GM19397 (cell line): ENCODE results near the gene PCYT1A.

Source experiments
- ATAC-seq: cut with Tn5 transposase; IDR thresholded peaks from one replicate; pipeline ENCODE4 v1.9.1; 2021; ENCODE audit warnings: mild to moderate bottlenecking, moderate library complexity; ENCODE audit not compliant: unreplicated experiment

The PCYT1A gene

DNA sequence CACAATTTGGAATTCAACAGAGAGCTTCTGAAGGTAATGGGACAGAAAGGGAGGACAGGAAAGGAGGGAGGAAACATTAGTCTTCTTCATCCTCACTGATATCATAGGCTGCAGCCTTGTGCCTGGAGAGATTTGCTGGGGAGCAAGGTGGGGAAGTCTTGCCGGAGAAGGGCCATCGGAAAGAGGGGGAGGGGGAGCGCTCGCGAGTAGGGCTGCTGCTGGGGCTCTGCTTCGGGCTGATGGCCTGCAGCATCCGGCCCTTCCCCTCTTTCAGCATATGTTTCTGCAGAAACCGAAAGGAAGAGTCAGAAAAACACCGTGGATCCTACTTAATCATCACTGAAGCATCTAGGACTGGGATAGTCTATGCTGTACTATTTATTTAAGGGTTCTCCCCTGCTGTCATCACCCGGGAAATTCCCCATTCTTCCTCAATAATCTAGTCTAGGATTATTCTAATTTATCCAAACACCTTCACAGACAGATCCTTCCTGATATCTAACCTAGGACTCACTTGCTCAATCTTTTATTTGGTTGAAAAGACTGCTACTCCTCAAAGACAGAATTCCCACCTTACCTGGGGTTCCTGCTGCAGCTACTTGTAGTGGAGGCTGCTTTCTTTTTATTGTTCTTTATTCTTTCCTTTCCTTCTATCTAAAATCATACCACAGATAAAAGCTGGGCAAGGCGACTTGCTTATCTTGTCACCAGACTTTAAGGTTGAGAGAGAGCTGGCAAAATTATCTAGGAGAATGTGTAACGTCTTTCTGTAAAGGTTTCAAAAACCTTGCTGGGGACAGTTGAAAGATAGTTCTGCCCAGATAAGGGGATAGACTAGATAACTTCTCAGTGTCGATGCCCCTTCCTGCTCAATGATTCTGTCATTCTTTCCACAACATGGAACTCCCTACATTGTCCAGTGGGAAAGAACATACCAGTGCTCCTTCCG, 48.6 kb downstream of the PCYT1A start:
- no peak for ATAC-seq

DNA sequence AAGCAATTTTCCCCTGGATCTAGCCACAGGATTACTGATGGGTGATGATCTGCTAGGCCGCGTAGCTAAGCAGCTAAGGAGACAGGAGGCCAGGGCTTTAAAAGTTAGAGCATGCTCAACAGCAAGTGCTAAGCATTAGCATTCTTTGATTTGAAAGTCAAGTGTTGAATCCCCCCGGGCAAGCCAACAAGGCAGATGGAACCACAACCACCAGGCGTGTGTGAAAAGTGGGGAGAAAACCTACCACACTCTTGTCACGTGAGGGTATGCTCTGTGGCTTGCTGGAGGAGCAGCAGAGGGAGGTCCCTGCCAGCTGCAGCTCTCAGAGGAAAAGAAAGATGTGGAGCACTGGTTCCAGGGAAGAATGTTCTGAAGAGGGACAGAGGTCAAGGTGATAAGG, 50.3 kb downstream of the PCYT1A start:
- no peak for ATAC-seq

DNA sequence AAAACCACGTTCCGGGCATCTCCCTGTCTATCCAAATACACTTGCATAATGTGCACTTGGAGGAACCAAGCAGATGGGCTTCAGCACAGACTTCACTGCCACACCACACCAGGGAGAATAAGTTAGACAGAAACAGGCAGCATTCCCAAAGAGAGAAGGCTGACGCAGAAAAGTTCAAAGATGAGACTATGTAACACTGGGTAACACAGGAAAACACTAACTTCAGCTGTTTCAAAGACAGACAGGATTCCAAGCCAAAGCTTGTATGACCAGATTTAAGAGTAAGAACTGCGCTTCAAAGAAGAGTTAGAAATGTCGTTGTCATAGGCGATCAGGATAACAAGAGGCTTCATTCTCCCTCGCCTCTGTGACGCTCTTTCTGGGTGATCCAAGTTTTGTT, 51.3 kb downstream of the PCYT1A start:
- no peak for ATAC-seq

DNA sequence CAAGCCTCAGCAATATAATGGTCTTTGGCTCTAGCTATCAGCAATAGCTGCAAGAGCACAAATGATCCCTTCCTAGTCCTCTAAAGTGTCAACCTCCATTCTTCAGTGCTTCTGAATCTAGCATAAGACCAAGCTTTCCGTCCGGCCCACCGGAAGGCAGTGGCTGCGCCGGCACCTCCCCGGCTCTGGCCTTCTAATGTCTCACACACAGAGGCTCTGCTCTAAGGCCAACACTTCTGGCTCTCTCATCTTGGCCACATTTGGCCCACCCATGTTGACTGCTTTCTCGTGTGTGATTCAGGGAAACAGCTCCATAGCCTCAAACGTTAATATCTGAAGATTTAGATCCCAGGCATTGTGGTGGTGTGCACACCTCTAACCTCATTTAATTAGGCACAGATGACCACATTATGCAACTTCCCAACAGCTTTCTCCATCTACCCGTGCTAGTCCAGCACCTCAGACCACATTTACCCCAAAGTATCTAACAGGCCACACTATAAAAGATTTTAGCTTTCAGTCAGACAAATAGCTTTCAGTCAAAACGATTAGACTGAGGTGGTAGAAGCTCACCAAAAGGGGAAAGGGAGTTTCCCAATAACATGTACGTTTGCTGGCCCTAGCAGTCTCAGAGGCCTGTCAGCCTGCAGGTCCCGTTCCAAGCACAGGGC, 51.9 kb downstream of the PCYT1A start:
- no peak for ATAC-seq

DNA sequence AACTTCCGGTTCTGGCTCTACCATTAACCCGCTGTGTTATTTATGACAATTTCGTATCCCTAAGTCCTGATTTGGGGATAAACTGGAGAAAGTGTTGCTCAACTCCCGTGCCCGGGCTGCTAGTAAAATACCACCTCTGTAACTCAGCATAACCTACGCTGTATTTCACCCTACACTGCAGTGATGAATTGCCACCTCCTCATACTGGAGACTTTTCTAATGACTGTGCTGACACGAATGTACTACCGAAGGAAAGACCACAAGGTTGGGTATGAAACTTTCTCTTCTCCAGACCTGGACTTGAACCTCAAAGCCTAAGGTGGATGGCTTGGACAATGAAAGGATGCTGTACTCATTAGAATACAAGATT, 54.7 kb downstream of the PCYT1A start:
- ATAC-seq = no peak

DNA sequence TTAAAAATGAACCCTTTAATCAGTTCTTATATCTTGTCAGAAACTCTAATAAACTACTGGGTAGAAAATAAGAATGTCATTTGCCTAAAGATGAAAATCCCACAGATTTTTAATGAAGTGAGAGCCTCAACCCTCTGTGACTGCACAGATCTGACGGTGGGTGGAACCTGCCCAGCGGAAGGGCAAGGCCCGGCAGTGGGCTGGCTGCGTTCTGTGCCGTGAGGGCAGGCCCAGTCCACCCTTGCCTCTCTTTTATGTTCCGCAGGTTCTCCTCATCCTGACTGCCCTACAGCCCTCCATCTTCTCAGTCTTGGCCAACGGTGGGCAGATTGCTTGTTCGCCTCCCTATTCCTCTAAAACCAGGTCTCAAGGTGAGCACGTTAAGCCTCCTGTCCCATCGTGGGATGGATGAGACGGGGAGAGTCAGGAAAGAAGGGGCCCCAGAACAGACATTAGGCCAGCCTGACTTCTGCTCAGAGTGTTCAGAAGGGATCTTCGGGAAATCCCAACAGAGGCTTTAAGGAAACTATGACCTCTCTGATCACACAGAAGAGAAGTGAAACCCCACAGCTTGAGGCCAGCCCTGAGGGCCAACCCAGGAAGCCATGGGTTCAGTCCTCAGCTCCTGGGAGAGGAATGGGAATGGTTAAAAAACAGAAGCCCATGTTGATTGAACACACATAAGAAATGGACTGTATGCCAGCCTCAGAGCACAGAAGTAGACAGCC, 55.2 kb downstream of the PCYT1A start:
- ATAC-seq = no peak

DNA sequence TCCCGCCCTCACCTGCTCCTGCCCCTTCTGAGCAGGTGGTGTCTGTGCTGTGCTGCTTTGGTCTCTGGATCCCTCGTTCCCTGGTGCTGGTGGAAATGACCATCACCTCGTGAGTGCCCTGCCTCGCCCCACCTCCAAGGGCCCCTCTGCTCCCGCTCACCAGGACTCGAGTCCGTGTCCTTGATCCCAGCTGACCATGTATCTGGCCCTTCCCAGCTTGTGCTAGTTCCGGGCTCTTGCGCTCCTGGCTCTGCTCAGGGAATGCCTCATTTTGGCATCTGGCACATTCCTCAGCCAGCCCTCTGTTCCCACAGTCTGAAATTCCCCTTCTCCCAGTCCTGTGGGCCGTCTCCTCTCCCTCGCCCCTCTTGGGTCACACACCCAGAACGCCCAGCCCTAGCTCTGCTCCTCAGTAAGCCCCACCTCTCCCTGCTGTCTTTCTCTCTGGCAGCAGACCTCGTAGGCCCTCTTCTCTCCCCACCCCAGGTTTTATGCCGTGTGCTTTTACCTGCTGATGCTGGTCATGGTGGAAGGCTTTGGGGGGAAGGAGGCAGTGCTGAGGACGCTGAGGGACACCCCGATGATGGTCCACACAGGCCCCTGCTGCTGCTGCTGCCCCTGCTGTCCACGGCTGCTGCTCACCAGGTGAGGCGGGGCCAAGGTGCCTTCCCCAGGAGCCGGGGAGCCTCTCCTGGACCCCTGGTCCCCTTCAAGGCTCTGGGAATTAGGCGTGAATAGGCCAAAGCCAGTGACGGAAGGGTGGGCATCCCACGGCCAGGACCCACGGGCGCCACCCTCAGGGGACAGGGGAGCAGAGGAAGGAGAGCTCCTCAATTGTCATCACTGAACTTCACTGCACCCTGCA, 59.7 kb downstream of the PCYT1A start:
- ATAC-seq = no peak

DNA sequence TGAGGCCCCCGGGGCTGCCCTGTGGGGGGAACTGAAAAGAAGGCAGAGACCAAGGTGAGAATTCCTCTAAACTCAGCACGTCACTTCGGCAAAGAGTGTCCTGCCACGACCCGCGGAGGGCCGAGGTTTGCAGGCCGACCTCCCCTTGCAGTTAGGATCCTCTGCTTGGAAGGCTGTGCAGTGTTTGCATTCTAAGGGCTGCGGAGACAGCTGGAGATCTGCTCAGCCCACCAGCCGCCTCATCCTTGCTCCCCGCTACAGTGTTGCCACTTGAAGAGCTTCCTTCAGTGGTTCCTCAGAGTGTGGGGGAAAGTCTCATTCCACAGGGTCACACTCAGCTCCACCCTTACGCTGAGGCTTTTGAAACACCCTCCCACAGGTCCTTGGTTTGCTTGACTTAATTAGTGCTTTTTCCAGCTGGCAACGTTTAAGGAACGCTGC, 60.4 kb downstream of the PCYT1A start:
- no peak for ATAC-seq

DNA sequence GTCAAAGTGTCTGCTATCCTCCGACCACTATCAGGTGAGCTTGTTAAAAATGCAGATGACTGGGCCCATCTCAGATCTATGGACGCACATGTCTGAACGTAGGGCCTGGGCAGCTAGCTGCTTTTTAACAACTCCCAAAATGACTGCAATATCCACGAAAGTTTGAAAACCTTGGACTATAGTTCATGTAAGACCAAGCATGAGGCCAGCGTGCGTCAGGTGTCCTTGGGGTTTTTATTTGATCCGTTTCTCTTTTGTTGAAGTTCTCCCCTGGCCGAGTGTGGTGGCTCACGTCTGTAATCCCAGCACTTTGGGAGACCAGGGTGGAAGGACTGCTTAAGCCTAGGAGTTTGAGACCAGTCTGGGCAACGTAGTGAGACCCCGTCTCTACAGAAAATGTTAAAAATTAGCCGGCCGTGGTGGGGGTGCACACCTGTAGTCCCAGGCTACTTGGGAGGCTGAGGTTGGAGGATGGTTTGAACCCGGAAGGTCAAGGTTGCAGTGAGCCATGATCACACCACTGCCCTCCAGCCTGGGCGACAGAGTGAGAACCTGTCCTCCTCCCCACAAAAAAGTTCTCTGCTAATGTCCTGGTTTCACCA, 61.7 kb downstream of the PCYT1A start:
- ATAC-seq = no peak

DNA sequence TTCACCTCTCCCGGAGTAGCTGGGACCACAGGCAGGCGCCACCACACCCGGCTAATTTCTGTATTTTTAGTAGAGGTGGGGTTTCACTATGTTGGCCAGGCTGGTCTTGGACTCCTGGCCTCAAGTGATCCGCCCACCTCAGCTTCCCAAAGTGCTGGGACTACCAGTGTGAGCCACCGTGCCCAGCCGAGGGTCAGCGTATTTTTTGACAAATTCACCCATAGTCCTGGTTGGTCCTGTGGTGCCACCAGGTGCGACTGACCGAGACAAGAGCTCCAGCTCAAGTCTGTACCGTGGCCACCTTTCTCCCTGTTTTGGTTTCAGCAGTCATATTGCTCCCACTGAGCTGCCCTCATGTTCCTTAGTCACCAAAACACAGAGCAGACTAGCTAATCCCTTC, 62.4 kb downstream of the PCYT1A start:
- ATAC-seq = no peak

DNA sequence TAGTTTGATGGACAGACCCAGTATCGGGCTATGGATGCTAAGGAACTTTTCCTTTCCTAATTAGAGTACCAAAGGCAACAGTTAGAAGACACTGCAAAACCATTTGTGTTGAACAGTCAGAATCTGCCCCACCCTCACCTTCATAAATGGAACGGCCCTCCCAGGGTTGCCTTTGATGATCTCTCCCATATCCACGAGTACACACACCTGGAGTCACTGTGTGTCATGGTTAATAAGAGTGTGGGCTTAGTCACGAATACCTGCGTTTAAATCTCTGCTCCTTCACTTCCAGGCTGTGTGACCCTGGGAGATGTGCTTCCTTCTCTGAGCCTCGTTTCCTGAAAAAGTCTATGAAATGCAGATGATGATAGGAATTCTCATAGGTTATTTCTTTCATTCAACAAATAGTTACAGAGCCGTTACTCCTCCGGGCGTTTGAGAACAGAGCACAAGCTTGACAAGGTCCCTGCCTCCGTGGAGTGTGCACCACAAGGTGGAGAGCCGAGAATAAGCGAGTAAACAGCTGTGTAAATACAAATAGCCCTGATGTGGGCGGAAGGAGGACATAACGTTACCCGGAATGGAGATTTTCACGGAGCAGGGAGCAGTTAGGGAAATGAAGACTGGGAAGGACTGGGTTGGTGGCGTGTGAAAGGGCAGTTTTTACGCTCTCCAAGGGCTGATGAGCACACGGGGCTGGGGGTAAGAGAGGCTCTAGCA, 64.5 kb downstream of the PCYT1A start:
- no peak for ATAC-seq

DNA sequence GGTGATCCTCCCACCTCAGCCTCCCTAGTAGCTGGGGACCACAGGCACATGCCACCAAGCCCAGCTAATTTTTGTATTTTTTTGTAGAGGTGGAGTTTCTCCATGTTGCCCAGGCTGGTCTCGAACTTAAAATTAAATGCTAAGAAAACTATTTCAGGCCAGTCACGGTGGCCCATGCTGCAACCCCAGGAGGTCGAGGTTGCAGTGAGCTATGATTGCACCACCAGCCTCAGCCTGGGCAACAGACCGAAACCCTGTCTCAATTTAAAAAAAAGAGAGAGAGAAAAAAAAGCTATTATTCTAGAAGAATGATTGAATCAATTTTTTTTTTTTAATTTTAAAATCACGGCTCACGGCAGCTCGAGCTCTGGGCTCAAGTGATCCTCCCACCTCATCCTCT, 66.5 kb downstream of the PCYT1A start:
- no peak for ATAC-seq

DNA sequence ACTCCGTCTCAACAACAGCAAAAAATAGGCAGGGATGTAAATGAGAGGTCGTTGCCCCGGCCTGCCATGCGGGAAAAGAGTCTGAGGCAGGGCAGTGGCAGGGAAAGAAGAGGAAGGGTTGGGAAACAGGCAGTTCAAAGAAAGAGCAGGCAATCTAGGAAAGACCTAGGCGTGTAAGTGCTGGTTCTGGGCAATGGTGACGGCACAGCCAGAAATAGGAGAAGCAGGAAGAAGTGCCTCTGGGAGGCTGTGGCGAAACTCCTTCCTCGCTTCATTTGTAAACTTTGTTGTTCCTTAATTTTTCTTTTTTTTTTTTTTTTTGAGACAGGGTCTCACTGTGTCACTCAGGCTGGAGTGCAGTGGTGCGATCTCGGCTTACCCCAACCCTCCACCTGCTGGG, 66.9 kb downstream of the PCYT1A start:
- ATAC-seq = no peak

DNA sequence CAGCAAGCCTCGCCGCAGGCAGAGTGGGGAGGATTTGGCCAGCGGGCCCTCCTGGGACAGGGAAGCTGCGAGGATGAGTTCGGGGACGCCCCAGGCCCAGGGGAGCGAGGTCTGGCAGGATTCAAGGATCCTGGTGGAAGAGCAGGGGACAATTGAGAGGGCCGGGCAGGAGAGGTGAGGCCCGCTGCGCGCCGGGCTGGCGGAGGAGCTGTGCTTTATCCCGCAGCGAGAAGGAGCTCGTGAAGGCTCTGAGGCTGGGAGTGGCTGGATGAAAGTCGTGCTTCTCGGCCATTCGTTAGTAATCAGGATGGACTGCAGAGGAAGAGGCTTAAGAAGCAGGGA, 67.6 kb downstream of the PCYT1A start:
- no peak for ATAC-seq

DNA sequence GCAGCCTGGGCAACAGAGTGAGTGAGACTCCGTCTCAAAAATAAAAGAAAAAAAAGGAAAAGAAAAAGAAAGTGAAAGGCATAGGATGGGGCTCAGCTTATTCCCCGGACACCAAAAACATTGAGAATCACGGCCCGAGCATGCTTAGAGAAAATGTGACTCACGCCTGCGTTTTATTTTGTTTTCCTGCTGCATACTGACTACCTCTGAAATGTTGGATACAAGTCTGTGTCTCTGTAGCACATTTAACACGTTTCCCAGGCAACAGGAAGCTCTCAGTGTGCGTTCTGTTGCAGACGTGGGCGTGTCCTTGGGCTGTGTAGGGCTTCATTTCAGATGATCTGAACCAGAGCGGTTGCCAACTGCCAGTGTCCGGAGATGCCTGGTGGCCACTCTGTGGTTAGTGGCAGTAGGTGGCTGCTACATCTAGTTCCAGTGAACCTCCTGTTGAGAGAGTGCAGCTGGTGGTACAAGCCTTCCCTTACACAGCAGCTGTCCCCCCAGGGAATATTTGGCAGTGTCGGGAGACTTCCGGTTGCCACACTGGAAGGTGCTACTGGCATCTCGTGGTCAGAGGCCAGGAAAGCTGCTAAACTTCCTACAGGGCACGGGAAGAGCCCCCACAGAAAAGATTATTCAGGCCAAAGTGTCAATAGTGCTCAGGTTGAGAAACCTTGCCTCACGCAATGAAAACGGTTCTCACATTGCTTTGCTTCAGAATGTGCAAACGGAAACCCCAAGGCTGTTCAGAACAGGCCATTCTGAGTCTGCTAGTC, 68.1 kb downstream of the PCYT1A start:
- ATAC-seq = no peak

DNA sequence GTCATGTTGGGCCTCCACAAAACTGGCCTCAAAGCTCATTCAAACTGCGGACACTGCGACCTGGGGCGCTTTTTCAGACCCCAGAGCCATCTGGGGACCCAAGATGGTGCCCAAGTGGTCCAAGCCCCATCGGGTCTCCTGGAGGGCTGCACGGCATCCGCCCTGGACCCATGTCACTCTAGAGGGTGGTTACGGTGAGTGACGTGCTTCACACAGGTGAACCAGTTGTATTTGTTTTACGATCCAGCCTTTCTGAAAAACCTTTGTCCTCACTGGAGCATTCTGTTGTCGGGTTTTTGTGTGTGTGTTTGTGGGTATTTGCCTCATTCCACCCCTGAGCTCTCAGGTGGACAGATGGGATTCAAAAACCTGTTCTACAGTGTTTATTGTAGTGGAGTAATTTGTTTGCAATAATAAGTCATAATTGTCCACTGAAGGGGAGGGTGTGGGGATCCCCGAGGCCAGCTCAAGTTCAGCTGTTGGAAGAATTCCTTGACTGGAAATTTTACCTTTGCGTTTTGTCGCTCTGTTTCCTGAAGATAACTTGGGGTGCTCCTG, 69.3 kb downstream of the PCYT1A start:
- no peak for ATAC-seq

DNA sequence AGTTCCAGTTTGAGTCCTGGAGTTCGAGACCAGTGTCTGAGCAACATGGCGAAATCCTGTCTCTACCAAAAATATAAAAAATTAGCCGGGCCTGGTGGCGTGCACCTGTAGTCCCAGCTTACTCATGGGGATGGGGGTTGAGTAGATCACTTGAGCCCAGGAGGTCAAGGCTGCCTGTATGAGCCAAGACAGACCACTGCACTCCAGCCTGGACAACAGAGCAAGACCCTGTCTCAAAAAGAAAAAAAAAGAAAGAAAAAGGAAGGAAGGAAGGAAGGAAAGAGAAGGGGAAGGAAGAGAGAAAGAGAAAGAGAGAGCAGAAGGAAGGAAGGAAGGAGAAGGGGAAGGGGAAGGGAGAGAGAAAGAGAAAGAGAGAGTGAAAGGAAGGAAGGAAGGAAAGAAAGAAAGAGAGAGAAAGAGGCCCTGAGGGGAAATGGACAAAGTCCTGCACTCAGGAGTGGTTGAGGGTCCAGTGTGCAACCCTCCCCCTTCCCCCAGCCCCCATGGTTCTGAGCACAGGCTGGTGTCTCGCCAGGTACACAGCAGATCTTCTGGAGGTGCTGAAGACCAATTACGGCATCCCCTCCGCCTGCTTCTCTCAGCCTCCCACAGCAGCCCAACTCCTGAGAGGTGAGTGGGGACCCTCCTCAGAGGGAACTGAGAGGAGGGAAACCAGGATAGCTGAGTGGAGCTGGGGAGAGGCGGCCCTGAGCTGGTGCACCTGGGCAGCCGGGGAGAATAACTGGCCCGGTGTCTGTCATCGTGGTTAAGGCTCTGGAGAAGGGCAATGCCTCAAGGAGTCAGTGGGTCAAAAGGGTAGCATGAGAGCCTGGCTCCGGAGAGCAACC, 70.0 kb downstream of the PCYT1A start:
- no peak for ATAC-seq

DNA sequence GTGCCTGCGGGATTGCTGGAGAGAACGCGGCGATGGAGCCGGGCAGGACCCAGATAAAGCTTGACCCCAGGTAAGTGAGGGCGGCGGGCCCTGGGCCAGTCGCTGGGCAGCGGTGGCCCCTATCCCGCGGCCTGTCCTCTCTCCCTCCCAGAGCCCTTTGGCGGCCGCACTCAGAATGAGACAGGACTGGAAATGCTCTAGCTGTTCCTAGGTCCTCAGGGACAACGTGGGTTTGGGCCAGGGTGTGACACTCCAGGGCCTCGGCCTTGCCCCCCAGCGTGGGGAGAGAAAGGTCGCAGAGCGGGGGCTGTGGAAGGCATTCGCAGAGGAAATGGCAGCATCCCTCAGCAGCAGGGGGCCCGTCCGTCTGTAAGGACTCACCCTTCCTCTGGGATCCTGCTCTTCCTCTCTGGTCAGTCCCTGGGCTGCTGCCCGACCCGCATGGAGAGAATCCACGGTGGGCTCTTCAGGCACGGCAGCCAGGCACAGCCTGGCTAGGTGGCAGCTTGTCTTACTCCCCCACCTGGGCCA, 70.8 kb downstream of the PCYT1A start:
- no peak for ATAC-seq
